Peyer's patch (tissue), 4 donors: ENCODE measurements around the gene FLNA.

ENCODE experiments used
- POLR2A ChIP-seq, 2 donors: fragments of 450-650 bp; IDR thresholded peaks; one replicate each; pipeline ENCODE4 v1.5.1; 2017; ENCODE audit warnings: antibody characterized with exemption in 2 of 2, mild to moderate bottlenecking in 2 of 2, moderate library complexity in 2 of 2
- TF ChIP-seq, protein P1 (sequence below), 6 experiments: fragments of 450-650 bp in 4 of 6; fragments of 200-600 bp in 2 of 6; sonication (generic) in 1 of 6; IDR thresholded peaks; one replicate each; pipeline ENCODE4 v1.5.1; 2017 to 2019; ENCODE audit warnings: antibody characterized with exemption in 6 of 6, mild to moderate bottlenecking in 3 of 6, moderate library complexity in 1 of 6

- TF ChIP-seq, protein P1, sequence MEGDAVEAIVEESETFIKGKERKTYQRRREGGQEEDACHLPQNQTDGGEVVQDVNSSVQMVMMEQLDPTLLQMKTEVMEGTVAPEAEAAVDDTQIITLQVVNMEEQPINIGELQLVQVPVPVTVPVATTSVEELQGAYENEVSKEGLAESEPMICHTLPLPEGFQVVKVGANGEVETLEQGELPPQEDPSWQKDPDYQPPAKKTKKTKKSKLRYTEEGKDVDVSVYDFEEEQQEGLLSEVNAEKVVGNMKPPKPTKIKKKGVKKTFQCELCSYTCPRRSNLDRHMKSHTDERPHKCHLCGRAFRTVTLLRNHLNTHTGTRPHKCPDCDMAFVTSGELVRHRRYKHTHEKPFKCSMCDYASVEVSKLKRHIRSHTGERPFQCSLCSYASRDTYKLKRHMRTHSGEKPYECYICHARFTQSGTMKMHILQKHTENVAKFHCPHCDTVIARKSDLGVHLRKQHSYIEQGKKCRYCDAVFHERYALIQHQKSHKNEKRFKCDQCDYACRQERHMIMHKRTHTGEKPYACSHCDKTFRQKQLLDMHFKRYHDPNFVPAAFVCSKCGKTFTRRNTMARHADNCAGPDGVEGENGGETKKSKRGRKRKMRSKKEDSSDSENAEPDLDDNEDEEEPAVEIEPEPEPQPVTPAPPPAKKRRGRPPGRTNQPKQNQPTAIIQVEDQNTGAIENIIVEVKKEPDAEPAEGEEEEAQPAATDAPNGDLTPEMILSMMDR (IDR thresholded peaks at IDR 0.05), result no peak
- no peak for TF ChIP-seq POLR2A (IDR thresholded peaks at IDR 0.05)
These were observed 73.6 kb downstream of the FLNA start for GRCh38 chrX:154300816-154301215.
